HG03139 (cell line): ENCODE measurements around the gene EFHC1.
A peak's percentile ranks its signal among the peaks of the same experiment; 100 is the strongest.

Experiments
- ATAC-seq: cut with Tn5 transposase; IDR thresholded peaks from one replicate; pipeline ENCODE4 v1.9.1; 2021; ENCODE audit not compliant: unreplicated experiment

EFHC1 gene

GRCh38 chr6:52516269-52516668, 96.1 kb downstream of the EFHC1 start:
- ATAC-seq, result no peak

GRCh38 chr6:52516943-52517342, 96.8 kb downstream of the EFHC1 start:
- ATAC-seq, result no peak

DNA sequence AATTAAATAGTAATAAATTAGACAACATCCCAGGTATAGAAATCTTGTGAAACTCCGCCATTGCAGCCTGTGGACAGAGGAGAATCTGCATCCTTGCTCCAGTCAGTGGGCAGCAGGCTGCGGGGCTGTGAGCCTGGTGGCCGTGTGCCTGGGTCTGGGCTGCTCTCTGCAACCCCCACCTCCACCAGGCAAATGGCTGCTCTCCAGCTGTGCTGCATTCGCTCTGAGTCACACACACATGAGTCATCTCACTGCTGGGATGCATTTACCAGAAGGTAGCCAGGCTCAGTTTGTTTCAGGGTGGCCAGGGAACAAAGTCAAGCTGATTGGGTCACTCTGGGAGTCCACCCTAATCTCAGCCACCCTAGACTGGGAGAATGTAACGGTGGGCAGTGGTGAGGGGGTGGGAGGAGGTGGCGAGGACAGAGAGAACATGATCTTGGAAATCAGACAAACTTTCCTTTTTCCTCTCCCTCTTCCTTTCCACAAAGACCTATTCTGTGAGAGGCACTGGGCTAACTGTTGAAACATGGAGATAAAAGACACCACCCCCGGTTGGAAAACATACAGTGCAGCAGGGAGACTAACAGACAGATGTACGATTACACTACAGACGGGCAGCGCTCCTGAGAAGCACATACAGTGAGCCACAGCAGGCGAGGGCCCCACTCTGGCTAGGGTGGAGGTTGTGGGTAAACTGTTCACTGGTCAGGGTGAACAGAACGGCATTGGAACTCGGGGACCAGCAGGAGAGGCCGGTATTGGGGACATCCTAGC, 97.5 kb downstream of the EFHC1 start:
- no peak for ATAC-seq

- ATAC-seq, result no peak
Observed at GRCh38 chr6:52518279-52518945, 98.3 kb downstream of the EFHC1 start.

DNA sequence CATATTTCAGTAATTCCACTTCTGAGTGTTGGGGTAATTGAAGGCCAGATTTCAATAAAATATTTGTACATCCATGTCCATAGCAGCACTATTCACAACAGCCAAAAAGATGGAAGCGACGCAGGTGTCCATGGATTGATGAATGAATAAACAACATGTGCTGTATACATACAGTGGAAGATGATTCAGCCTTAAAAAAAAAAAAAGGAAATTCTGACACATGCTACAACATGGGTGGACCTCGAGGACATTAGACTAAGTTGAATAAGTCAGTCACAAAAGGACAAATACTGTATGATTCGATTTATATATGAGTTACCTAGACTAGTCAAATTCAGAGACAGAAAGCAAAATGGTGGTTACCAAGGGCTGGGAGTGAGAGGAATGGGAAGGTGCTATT, 99.5 kb downstream of the EFHC1 start:
- ATAC-seq, result no peak

DNA sequence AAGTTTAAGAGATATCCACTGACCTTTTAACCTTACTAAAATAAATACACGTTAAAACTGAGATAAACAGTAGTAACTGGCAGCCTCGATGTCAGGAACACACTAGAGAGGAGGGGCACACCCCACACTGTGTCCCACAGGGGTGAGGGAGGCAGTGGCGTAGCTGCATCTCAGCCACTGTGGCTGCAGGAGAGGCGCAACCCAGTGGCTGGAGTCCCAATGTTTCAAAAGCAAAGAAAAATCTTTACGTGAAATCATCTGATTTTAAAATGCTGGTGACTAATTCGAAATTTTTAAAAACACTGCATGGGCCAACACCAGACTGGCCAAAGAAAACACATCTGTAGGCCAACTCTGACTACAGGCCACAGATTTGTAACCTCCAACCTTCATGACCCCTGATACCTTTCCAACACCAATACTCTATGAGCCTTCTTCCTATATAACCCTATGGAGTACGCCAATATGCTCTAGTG, 102.0 kb downstream of the EFHC1 start:
- no peak for ATAC-seq

- ATAC-seq, result no peak
Observed at GRCh38 chr6:52522655-52523054, 102.5 kb downstream of the EFHC1 start.

DNA sequence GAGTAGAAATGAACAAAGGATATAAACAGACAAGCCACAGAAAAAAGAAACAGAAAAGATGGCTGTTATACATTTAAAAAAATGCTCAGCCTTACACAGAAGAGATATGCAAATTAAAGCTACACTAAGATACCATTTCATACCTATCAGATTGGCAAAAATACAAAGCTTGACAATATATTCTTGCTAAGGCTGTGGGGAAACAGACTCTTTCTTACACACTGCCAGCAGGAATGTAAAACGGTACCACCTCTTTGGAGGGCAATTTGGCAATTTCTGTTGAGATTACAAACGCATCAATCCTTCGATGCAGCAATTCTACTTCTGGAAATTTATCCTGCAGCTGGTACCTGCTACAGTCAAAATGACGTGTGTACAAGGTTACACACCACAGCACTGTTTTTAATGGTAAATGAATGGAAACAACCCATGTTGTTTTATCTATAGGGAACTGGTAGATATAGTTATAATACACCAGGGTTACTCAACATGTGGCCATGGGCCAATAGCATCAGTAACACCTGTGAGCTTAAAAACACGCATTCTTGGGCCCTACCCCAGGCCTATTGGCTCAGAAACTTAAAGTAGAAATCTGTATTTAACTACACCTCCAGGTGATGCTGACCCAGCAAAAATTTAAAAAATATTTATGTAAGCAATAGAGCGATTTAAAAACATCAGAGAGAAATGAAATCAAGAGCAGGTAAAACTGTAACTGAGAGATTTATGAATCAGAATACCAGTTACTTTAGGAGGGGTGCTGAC, 103.4 kb downstream of the EFHC1 start:
- ATAC-seq, result no peak

DNA sequence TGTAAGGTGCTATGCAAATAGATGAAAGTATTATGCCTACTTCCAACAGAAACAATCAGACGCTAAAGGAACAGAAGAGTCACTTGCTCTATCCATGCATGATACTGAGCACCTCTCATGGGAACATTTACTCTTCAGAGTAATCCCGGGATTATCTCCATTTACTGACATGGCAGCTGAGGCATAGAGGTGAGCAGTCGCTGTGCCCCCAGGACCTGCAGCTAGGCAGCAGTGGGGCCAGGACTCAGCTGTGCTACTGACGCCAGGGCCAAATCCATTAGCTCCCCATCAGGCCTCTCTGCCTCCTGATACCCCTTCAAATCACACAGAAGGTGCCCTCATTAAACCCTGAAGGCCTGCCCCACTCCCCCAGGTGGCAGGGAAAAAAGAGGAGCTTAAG, 104.8 kb downstream of the EFHC1 start:
- ATAC-seq, result no peak

DNA sequence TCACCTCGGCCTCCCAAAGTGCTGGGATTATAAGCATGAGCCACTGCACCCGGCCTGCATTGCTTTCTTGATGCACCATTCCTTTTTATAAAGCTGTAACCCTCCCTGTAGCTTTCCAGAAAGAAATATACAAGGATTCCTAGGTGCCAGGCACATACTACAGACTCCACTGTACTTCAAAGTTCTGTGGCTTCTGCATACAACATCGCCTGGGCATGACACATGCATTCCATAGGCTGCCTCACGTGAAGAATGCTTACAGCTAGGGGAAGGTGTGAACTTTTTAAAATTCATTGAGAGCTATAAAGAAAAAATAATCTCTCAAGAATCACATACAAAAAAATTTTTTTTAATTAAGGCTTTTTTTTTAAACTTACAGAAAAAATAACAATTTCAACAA, 106.5 kb downstream of the EFHC1 start:
- ATAC-seq, result no peak

DNA sequence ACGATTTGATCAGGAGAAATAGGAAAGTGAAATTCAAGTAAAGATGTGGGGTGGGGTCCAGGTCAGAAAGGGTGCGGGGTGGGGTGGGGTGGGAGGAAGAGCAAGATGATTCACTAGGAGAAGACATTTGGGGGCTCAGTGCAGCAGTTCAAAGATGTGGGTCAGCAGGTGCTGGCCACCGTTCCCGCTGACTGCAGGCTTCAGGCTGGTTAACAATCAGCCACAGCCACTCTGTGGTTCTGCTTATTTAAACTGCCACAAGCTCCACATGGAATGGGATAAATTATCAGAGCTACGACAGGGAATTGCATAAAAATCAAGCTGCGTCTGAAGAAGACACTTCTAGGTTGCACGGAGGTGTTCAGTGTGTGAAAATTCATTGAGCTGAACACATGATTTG, 107.3 kb downstream of the EFHC1 start:
- ATAC-seq, result no peak

- ATAC-seq, result no peak
Observed at GRCh38 chr6:52529311-52529710, 109.2 kb downstream of the EFHC1 start.

DNA sequence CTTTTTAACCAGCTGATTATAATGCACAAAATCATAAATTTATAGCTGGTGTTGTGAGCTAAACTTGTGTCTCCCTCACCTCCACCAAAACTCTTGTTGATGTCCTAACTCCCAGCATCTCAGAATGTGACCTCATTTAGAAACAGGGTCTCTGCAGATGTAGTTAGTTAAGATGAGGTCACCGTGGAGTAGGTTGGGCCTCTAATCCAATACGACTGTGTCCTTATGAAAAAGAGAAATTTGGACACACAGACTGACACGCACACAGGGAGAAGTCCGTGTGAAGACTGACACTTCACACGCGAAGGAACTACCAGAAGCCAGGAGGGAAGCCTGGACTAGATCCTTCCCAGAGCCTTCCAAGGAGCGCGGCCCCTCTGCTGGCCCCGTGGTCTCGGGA, 110.2 kb downstream of the EFHC1 start:
- no peak for ATAC-seq

DNA sequence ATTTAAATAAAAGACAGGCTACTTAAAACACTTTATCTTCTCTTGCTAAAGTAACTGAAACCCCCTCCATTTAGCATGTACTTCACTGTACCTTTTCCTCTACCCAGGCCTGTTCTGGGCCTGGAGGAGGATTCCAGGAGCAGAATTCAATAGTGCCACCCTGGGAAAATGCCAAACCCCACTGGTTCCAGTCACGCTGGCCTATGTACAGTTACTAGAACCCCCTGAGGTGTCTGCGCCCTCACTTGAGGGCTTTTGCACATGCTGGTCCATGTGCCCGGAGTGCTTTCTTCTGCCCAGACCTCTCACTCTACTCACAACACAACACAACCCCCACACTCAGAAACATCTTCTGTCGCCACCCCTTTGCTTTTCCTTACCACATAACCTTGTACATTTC, 111.3 kb downstream of the EFHC1 start:
- ATAC-seq, result no peak

DNA sequence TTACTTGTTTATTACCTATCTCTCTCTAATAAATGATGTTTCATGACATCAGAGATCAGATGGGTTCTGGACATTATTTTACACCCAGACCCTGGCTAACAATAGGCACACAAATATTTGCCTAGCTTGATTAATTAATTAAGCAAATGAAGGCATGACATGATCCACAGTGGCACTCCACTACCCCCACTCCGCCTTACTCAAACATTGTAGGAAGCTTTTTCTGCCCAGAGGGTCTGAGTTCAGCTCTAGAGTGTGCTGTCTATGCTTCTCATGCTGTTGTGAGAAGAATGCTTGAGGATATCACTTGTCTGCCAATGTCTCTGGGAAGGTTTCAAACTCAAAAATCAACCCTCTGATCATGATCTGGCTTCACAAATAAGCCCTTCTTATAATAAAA, 111.7 kb downstream of the EFHC1 start:
- ATAC-seq, result no peak

DNA sequence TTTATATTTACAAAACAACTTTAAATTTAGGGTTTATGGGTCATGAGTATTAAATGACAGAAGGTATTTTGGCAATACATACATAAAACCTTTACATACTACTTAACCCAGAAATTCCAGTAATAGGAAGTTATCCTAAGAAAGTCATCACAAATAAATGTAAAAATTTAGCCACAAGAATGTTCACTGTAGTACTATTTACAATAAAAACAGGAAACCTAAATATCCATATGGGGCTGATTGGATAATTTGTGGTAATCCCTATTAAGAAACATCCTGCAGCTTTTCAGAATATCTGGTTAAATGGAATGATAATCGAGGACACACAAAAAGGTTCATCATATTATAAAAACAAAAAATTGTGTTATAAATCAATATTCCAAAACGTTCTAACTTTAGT, 112.3 kb downstream of the EFHC1 start:
- no peak for ATAC-seq

DNA sequence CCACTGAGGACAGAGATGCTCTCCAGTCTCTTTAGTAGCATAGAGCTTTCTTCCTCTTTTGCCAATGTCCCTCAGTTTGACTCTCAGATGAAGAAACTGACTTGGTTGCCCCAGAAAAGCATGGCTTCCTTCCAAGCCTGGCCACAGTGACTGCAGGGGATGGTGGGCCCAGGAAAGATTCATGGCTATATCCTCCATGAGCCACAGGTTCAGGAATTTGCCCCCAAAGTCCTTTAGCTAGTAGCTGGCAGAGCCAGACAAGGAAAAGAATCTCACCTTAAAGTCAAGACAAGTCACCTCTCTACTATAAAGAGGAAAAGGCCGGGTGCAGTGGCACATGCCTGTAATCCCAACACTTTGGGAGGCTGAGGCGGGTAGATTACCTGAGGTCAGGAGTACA, 113.3 kb downstream of the EFHC1 start:
- no peak for ATAC-seq

DNA sequence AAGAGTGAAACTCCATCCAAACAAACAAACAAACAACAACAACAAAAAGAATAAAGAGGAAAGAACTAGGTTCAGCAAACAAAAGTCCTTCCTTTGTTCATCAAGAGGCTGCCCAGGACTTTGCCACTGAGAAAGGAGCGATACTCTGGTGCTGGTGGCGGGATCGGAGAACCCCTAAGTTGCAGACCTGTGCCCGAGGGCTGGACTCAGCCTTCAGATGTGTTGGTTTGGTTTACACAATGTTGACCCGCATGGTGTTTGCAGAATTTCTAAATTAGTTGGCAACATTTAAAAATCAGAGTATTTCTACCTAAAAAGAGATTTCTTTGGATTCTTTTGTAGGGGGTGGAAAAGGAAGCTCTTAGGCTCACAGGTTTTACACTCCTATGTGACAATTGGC, 114.2 kb downstream of the EFHC1 start:
- ATAC-seq, result no peak

DNA sequence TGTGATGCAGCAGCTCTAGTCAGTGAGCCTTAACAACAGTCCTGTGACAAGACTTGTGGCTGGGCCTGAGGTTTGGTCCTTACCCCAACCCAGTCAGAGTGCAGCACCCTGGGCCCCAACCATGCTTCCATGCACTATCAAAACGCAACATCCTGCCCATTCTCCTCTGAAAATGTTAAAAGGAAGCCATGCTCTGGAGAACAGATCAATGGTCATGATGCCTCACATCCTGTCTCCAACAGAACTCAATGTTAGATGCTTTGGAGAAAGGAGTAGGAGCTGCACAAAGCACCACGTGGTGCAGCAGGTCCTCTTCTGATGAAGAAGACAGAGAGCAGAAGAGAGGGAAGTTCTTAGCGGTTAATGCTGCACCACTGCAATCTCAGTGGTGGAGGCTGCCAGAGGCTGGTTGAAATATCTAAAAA, 114.8 kb downstream of the EFHC1 start:
- ATAC-seq, result peak; percentile 30

GRCh38 chr6:52535711-52536423, 115.7 kb downstream of the EFHC1 start:
- ATAC-seq, result no peak

DNA sequence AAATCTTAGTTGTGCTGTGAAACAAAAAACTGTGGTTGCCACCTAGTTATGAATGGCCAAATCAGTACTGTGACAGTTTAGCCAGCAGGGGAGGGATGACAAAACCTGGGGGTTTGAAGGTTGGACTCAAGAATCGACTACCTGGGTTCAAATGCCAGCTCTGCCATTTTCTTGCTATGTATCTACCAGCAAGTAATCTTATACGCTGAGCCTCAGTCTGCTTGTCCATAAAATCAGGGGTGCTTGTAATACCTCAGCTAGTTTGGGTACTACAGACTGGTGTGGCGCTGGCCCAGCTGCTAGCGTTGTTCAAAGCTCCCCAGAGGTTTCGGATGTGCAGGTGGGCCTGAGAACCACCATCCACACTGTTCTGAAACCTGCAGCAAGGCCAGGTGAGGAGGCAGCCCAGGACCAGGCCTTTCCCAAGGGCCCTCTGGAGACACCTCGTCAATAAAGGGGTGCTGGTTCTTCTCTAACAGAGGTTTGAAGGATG, 116.3 kb downstream of the EFHC1 start:
- no peak for ATAC-seq
